GM19023 (cell line): ENCODE data around the gene UBAP2L.
"Not testable (repeated sequence)": the region's sequence is repeated elsewhere in the genome, so short reads cannot be mapped to it uniquely, and the experiment has no call there.

Experiments
- ATAC-seq: cut with Tn5 transposase; IDR thresholded peaks from one replicate; pipeline ENCODE4 v1.9.1; 2021; ENCODE audit warnings: mild to moderate bottlenecking, moderate library complexity; ENCODE audit not compliant: unreplicated experiment

The UBAP2L gene

DNA sequence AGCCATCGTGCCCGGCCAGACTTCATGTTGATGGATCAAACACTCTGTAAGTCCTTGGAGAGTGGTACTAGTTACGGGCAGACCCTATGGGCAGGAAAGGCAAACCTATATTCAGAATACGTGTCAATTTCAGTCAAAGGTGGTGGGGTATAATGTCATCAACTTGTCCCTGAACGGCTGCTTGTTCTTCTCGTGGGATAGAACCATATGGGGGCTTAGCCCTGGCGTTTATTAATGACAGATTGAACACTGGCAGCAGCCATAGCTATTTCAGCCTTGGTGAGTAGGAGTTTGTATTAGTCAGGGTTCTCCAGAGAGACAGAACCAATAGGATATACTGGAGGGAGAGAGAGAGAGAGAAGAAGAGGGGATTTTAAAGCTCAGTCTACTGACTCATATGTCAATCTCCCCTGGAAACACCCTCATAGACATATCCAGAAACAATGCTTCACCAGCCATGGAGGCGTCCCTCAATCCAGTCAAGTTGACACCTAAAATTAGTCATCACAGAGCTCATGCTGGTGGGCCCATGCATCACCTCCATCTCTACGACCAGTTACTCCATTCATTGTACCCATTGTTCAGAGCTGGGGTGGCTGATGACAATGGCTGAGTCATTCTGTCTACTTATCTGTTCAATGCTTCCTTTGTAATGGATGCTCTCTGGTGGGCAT, 84.0 kb downstream of the UBAP2L start:
- peak; percentile 59 for ATAC-seq

DNA sequence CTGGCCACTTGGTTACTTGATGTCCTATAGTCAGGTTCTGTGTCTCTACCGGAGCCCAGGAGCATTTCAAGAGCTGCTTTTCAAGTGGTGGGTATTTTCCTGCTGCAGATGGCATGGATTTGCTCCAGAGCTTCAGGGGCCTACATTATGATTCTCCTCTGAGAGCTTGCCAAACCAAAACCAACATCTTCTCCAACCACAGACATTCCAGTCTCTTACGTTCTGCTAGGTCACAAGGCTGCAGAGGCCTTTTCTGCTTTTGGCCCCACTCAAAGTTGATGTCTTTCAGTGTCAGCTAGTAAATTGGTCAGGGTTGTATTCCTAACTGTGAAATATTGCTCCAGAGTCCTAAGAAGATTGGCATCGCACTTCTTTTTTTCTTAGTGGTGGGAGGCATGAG, 85.4 kb downstream of the UBAP2L start:
- no peak for ATAC-seq

GRCh38 chr1:154307670-154308270, 87.0 kb downstream of the UBAP2L start:
- not testable (repeated sequence) for ATAC-seq

DNA sequence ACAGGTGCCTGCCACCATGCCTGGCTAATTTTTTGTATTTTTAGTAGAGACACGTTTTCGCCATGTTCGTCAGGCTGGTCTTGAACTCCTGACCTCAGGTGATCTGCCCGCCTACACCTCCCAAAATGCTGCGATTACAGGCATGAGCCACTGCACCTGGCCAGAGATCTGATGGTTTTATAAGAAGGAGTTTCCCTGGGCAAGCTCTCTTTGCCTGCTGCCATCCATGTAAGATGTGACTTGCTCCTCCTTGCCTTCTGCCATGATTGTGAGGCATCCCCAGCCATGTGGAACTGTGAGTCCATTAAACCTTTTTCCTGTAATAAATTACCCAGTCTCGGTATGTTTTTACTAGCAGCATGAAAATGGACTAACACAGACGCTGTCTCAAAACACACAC, 88.4 kb downstream of the UBAP2L start:
- not testable (repeated sequence) for ATAC-seq

DNA sequence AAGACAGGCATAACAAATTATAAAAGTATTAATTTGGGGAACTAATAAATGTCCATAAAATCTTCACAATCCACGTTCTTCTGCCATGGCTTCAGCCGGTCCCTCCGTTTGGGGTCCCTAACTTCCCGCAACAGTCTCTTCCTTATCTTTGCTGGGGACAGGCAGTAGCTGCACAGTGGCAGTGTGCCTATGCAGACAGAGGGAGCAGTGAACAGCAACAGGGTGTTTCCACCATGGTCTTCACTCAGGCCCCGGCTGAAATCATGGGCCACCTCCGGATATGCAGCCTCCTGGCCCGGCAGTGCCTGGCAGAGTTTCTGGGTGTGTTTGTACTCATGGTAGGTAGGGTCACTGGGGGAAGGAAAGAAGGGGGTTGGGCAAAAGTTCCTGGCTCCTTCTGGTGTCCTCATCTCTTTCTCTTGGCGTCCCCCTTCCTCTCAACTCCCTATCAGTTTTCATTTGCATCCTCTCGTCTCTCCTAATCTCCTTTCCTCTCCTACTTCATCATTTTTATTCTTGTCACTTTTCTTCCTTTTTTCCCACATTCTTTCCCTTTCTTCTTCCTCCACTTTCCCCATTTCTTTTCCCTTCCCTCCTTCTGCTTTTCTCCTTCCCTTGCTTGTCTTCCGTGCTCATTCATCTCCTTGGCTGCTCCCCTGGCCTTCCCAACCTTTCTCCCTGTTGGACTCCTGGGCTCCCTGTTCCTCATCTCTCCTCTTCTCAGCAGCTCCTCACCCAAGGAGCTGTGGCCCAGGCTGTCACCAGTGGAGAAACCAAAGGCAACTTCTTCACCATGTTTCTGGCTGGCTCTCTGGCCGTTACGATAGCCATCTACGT, 91.7 kb downstream of the UBAP2L start:
- ATAC-seq = not testable (repeated sequence)

- no peak for ATAC-seq
These were observed 92.3 kb downstream of the UBAP2L start for GRCh38 chr1:154313066-154313356.

DNA sequence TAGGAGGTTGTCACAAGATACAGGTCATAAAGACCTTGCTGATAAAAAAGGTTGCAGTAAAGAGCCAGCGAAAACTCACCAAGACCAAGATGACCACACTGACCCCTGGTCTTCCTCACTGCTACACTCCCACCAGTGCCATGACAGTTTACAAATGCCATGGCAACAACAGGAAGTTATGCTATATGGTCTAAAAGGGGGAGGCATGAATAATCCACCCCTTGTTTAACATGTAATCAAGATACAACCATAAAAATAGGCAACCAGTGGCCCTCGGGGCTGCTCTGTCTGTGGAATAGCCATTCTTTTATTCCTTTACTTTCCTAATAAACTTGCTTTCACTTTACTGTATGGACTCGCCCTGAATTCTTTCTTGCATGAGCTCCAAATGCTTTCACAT, 93.5 kb downstream of the UBAP2L start:
- ATAC-seq = not testable (repeated sequence)

DNA sequence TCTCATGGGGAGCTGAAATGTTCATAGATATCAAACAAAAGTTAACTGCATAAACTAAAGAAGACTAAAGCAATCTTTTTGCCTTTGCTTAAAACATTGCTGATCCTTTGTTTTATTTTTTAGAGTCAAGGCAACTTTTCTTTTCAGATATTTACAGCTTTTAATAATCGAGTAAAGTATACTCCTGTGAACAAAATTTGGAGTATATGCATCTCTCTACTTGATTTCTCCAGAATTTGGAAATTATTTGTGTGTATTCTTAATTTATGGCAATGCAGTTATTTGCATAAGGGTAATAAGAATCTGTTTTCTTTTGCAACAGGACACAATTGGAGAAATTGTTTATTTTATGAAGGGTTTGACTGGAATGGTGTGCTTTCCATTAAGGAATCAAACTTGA, 95.9 kb downstream of the UBAP2L start:
- ATAC-seq = no peak

DNA sequence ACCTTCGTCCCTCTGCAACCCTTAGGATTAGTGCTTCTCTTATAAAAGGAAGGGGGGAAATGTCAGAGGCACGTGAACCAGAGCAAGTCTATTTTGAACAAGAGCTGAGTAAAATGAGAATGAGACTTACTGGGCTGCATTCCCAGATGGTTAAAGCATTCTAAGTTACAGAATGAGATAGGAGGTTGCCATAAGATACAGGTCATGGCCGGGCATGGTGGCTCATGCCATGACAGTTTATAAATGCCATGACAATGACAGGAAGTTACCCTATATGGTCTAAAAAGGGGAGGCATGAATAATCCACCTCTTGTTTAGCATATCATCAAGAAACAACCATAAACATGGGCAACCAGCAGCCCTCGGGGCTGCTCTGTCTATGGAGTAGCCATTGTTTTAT, 97.6 kb downstream of the UBAP2L start:
- ATAC-seq = no peak
